GM23248 (cell line): ENCODE results near the gene RPS17. TPM values are rescaled to one million over a fixed set of nuclear protein-coding genes. Genes with fewer than 3 reads are reported as not detected.

Experiments
- DNase-seq: peaks from one replicate; pipeline ENCODE4 v3.0.0-alpha.2; 2015
- H2AFZ ChIP-seq: fragments of 200-600 bp; sonication (generic); 2 replicates; pipeline ENCODE4 v1.6.1; 2016; ENCODE audit warnings: antibody characterized with exemption
- H3F3A ChIP-seq: fragments of 200-600 bp; sonication (generic); 2 replicates; pipeline ENCODE4 v1.6.1; 2016; ENCODE audit warnings: mild to moderate bottlenecking, antibody characterized with exemption, mixed run types; ENCODE audit not compliant: insufficient read depth
- H3K27ac ChIP-seq: fragments of 200-600 bp; sonication (generic); 2 replicates; pipeline ENCODE4 v1.5.1; 2016; ENCODE audit warnings: mild to moderate bottlenecking
- H3K27me3 ChIP-seq: fragments of 200-600 bp; sonication (generic); replicated peaks from 2 replicates; pipeline ENCODE4 v1.6.1; 2016; ENCODE audit warnings: mild to moderate bottlenecking; ENCODE audit not compliant: insufficient read depth
- H3K36me3 ChIP-seq: fragments of 200-600 bp; sonication (generic); 2 replicates; pipeline ENCODE4 v1.6.1; 2016; ENCODE audit warnings: low read depth, mild to moderate bottlenecking
- H3K4me1 ChIP-seq: fragments of 200-600 bp; sonication (generic); 2 replicates; pipeline ENCODE4 v1.6.1; 2016; ENCODE audit warnings: mild to moderate bottlenecking; ENCODE audit not compliant: insufficient read depth
- H3K4me2 ChIP-seq: fragments of 200-600 bp; sonication (generic); one replicate; pipeline ENCODE4 v1.6.1; 2016; ENCODE audit warnings: mild to moderate bottlenecking; ENCODE audit not compliant: unreplicated experiment
- H3K4me3 ChIP-seq: fragments of 200-600 bp; sonication (generic); 2 replicates; pipeline ENCODE4 v1.5.1; 2016; ENCODE audit warnings: mild to moderate bottlenecking
- H3K79me2 ChIP-seq: fragments of 200-600 bp; sonication (generic); 2 replicates; pipeline ENCODE4 v1.6.1; 2016; ENCODE audit warnings: mild to moderate bottlenecking; ENCODE audit not compliant: insufficient read depth
- H3K9ac ChIP-seq: fragments of 200-600 bp; sonication (generic); 2 replicates; pipeline ENCODE4 v1.6.1; 2016; ENCODE audit warnings: mild to moderate bottlenecking
- H3K9me2 ChIP-seq: fragments of 200-600 bp; sonication (generic); 2 replicates; pipeline ENCODE4 v1.6.1; 2016; ENCODE audit warnings: mixed run types, mild to moderate bottlenecking, moderate library complexity; ENCODE audit not compliant: insufficient read depth
- H3K9me3 ChIP-seq: fragments of 200-600 bp; sonication (generic); one replicate; pipeline ENCODE4 v1.6.1; 2017; ENCODE audit warnings: low read depth
- H4K20me1 ChIP-seq: fragments of 200-600 bp; sonication (generic); 2 replicates; pipeline ENCODE4 v1.6.0; 2016; ENCODE audit not compliant: insufficient read depth
- EZH2 ChIP-seq: fragments of 200-600 bp; sonication (generic); IDR thresholded peaks from 2 replicates; pipeline ENCODE4 v1.6.1; 2018; ENCODE audit warnings: antibody characterized with exemption, mild to moderate bottlenecking; ENCODE audit not compliant: insufficient read depth, poor library complexity, severe bottlenecking
- EZH2phosphoT487 ChIP-seq: fragments of 200-600 bp; sonication (generic); IDR thresholded peaks from 2 replicates; pipeline ENCODE4 v1.6.1; 2018; ENCODE audit warnings: antibody characterized with exemption, moderate library complexity, mild to moderate bottlenecking, low read depth; ENCODE audit not compliant: insufficient read depth
- WGBS, 2 experiments: methylation state at CpG; one replicate each; pipeline ENCODE4 v1.1.6; 2015 to 2017; ENCODE audit warnings: low lambda C conversion rate in 2 of 2, low coverage in 1 of 2; ENCODE audit errors: missing lambda C conversion rate in 2 of 2; 5-methylcytosine and 5-hydroxymethylcytosine counted together
- in situ Hi-C: fragments of 300-500 bp; cut with MboI; formaldehyde crosslinking; loops from 2 replicates; pipeline ENCODE4 v1.15.0; 2020
- polyA plus RNA-seq: library from polyadenylated mRNA; unstranded; fragments of >200 nt; fragmentation: Nextera tagmentation; extraction: Ambion mirVana; gene quantifications from 2 replicates; pipeline ENCODE4 v1.2.1, GENCODE V29; 2016
- total RNA-seq: library from RNA; depleted of rRNA; stranded (reverse); fragments of >200 nt; shearing (Covaris generic); gene quantifications from 2 replicates; pipeline ENCODE4 v1.2.3, GENCODE V29; 2014

The RPS17 gene
- total and polyA plus RNA-seq, 2 experiments from 2014 or later = 553 to 1,721 TPM

GRCh38 chr15:82553846-82554245 is 13.6 kb upstream of the RPS17 start:
- H3K4me2 ChIP-seq = no peak overlapping the region
- peaks cover 22% of the 10 kb centered on the region for H3F3A ChIP-seq
- TF ChIP-seq EZH2phosphoT487 = no peak
- no peak for TF ChIP-seq EZH2
- no peak overlapping the region for H3K4me3 ChIP-seq
- H2AFZ ChIP-seq = no peak overlapping the region
- no peaks in the 10 kb centered on the region for H3K36me3 ChIP-seq
- in situ Hi-C loops = no loop called here
- H3K27ac ChIP-seq = peak overlapping the region; percentile 82
- no peaks in the 10 kb centered on the region for H3K79me2 ChIP-seq
- WGBS, 2 experiments = 95% methylated on average over 1 of the region's 1 CpG
- H3K9me3 ChIP-seq = no peaks in the 10 kb centered on the region
- peaks cover 27% of the 10 kb centered on the region for H3K4me1 ChIP-seq
- H3K9me2 ChIP-seq = no peaks in the 10 kb centered on the region
- no peak for DNase-seq
- H3K9ac ChIP-seq = no peak overlapping the region; the same call in 1 of the 2 replicates
- H4K20me1 ChIP-seq = no peaks in the 10 kb centered on the region
- H3K27me3 ChIP-seq = no peaks in the 10 kb centered on the region

GRCh38 chr15:82552861-82553260 is 12.6 kb upstream of the RPS17 start:
- H3K4me3 ChIP-seq = no peak overlapping the region
- H3K9me2 ChIP-seq = no peaks in the 10 kb centered on the region
- no peak overlapping the region for H2AFZ ChIP-seq
- H3K27ac ChIP-seq = no peak overlapping the region
- WGBS, 2 experiments = 47 to 57% methylated on average over 2 of the region's 2 CpGs
- in situ Hi-C loops = no loop called here
- peaks cover 22% of the 10 kb centered on the region for H3F3A ChIP-seq
- H3K9ac ChIP-seq = no peak overlapping the region
- no peak for DNase-seq
- H3K27me3 ChIP-seq = no peaks in the 10 kb centered on the region
- TF ChIP-seq EZH2phosphoT487 (no peak), EZH2 (no peak)
- H3K4me1 ChIP-seq = peaks cover 27% of the 10 kb centered on the region
- no peak overlapping the region for H3K4me2 ChIP-seq
- no peaks in the 10 kb centered on the region for H4K20me1 ChIP-seq
- no peaks in the 10 kb centered on the region for H3K79me2 ChIP-seq
- H3K36me3 ChIP-seq = no peaks in the 10 kb centered on the region
- H3K9me3 ChIP-seq = no peaks in the 10 kb centered on the region

GRCh38 chr15:82551646-82552247 is 11.5 kb upstream of the RPS17 start:
- no peaks in the 10 kb centered on the region for H3K27me3 ChIP-seq
- H2AFZ ChIP-seq = no peak overlapping the region
- no peak overlapping the region for H3K4me2 ChIP-seq
- peaks cover 22% of the 10 kb centered on the region for H3F3A ChIP-seq
- H4K20me1 ChIP-seq = no peaks in the 10 kb centered on the region
- no peak for DNase-seq
- no peak overlapping the region for H3K9ac ChIP-seq
- no peaks in the 10 kb centered on the region for H3K36me3 ChIP-seq
- peaks cover 27% of the 10 kb centered on the region for H3K4me1 ChIP-seq
- no peak overlapping the region for H3K4me3 ChIP-seq
- H3K79me2 ChIP-seq = no peaks in the 10 kb centered on the region
- H3K9me2 ChIP-seq = no peaks in the 10 kb centered on the region
- H3K9me3 ChIP-seq = no peaks in the 10 kb centered on the region
- 70 to 73% methylated on average over 5 of the region's 5 CpGs for WGBS, 2 experiments
- H3K27ac ChIP-seq = no peak overlapping the region
- no peak for TF ChIP-seq EZH2
- TF ChIP-seq EZH2phosphoT487 = no peak
- in situ Hi-C loops = no loop called here

- WGBS, 2 experiments = 94% methylated on average over 9 of the region's 9 CpGs
- no peaks in the 10 kb centered on the region for H3K79me2 ChIP-seq
Measured at GRCh38 chr15:82549199-82549665, 9.0 kb upstream of the RPS17 start.

More at GRCh38 chr15:82549199-82549665, 9.0 kb upstream of the RPS17 start:
- H2AFZ ChIP-seq = no peak overlapping the region
- H3K4me1 ChIP-seq = peaks cover 16% of the 10 kb centered on the region
- no peak overlapping the region for H3K27ac ChIP-seq
- peaks cover 10% of the 10 kb centered on the region for H3F3A ChIP-seq
- H3K9me2 ChIP-seq = no peaks in the 10 kb centered on the region
- no peak overlapping the region for H3K4me3 ChIP-seq
- no peak overlapping the region for H3K4me2 ChIP-seq
- H3K9me3 ChIP-seq = no peaks in the 10 kb centered on the region
- no peaks in the 10 kb centered on the region for H3K27me3 ChIP-seq
- H4K20me1 ChIP-seq = no peaks in the 10 kb centered on the region
- no peak for TF ChIP-seq EZH2phosphoT487
- TF ChIP-seq EZH2 = no peak
- in situ Hi-C loops = loop anchor here (25.0 kb wide), 1 partner anchor 463 kb away; the partner anchor contains the start of gene C15orf40
- H3K9ac ChIP-seq = no peak overlapping the region
- no peak for DNase-seq
- H3K36me3 ChIP-seq = no peaks in the 10 kb centered on the region
